HL-60 (cell line): Measurements from ENCODE around the gene SNRPB2.

Experiments used
- GABPA ChIP-seq: IDR thresholded peaks from 2 replicates; pipeline ENCODE4 v1.6.1; 2012; ENCODE audit warnings: low read depth
- POLR2AphosphoS5 ChIP-seq: IDR thresholded peaks from 2 replicates; pipeline ENCODE4 v1.6.1; 2012; ENCODE audit warnings: low read depth
- SPI1 ChIP-seq: IDR thresholded peaks from 2 replicates; pipeline ENCODE4 v1.6.1; 2012; ENCODE audit warnings: low read depth, mild to moderate bottlenecking, borderline replicate concordance
- TF ChIP-seq, protein P1 (sequence below): IDR thresholded peaks from one replicate; pipeline ENCODE4 v1.5.1; 2011; ENCODE audit warnings: low read length, control low read depth, inconsistent platforms; ENCODE audit not compliant: insufficient read depth
- TF ChIP-seq, protein P2 (sequence below): IDR thresholded peaks from 2 replicates; pipeline ENCODE4 v1.6.1; 2012; ENCODE audit warnings: low read depth; ENCODE audit not compliant: insufficient replicate concordance

DNA sequence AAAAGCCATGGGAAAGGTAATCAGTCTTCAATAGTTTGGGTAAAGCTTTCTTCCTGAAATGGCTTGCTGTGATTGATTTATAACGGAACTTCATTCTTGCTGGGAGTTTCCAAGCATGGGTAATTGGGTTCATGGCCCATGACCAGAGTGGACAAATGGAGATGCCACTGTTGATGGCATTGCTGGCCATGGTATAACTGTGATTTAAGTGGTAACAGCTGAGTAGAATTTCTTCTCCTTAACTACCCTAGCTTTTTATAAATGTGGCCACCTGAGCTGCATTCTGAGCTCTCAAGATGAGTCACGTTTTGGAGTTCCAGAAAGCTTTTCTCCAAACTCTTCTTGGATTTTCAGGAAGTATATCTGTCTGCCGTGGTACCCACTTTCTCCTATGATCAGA is 39.9 kb upstream of the SNRPB2 start:
- TF ChIP-seq, protein P1, sequence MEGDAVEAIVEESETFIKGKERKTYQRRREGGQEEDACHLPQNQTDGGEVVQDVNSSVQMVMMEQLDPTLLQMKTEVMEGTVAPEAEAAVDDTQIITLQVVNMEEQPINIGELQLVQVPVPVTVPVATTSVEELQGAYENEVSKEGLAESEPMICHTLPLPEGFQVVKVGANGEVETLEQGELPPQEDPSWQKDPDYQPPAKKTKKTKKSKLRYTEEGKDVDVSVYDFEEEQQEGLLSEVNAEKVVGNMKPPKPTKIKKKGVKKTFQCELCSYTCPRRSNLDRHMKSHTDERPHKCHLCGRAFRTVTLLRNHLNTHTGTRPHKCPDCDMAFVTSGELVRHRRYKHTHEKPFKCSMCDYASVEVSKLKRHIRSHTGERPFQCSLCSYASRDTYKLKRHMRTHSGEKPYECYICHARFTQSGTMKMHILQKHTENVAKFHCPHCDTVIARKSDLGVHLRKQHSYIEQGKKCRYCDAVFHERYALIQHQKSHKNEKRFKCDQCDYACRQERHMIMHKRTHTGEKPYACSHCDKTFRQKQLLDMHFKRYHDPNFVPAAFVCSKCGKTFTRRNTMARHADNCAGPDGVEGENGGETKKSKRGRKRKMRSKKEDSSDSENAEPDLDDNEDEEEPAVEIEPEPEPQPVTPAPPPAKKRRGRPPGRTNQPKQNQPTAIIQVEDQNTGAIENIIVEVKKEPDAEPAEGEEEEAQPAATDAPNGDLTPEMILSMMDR: no peak
- TF ChIP-seq GABPA: no peak
- TF ChIP-seq POLR2AphosphoS5: no peak
- TF ChIP-seq, protein P2, sequence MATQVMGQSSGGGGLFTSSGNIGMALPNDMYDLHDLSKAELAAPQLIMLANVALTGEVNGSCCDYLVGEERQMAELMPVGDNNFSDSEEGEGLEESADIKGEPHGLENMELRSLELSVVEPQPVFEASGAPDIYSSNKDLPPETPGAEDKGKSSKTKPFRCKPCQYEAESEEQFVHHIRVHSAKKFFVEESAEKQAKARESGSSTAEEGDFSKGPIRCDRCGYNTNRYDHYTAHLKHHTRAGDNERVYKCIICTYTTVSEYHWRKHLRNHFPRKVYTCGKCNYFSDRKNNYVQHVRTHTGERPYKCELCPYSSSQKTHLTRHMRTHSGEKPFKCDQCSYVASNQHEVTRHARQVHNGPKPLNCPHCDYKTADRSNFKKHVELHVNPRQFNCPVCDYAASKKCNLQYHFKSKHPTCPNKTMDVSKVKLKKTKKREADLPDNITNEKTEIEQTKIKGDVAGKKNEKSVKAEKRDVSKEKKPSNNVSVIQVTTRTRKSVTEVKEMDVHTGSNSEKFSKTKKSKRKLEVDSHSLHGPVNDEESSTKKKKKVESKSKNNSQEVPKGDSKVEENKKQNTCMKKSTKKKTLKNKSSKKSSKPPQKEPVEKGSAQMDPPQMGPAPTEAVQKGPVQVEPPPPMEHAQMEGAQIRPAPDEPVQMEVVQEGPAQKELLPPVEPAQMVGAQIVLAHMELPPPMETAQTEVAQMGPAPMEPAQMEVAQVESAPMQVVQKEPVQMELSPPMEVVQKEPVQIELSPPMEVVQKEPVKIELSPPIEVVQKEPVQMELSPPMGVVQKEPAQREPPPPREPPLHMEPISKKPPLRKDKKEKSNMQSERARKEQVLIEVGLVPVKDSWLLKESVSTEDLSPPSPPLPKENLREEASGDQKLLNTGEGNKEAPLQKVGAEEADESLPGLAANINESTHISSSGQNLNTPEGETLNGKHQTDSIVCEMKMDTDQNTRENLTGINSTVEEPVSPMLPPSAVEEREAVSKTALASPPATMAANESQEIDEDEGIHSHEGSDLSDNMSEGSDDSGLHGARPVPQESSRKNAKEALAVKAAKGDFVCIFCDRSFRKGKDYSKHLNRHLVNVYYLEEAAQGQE: no peak
- TF ChIP-seq SPI1: no peak
